ENCODE data around the gene OLFML2A.

OLFML2A gene

DNA sequence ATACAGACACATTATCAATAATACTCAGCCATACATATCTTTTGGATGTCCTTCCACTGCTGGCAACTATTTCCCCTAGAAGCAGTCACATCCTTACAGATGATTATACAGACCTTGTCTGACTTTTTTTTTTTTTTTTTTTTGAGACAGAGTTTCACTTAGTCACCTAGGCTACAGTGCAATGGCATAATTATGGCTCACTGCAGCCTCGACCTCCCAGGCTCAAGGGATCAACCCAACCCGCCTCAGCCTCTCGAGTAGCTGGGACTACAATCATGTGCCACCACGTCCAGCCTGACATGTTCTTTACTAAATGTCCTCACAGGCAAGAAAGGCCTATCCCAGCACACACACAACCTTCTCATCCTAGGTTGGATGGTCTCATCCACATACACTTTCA lies 29.9 kb upstream of the OLFML2A start:
- Histone ChIP-seq H3K27ac (replicated peaks) (no peak overlapping the region), H3K4me3 (replicated peaks; ENCODE audit: insufficient read depth, low read length) (no peak overlapping the region), H3K27me3 (ENCODE audit: insufficient read depth, poor library complexity, severe bottlenecking) (no peaks in the 10 kb centered on the region)
- DNase-seq (ENCODE audit: low read depth in 1 of 2, low spot score in 1 of 2) = no peak
- TF ChIP-seq GABPA (IDR thresholded peaks at IDR 0.05; ENCODE audit: low read depth) = no peak
- TF ChIP-seq, protein P1, sequence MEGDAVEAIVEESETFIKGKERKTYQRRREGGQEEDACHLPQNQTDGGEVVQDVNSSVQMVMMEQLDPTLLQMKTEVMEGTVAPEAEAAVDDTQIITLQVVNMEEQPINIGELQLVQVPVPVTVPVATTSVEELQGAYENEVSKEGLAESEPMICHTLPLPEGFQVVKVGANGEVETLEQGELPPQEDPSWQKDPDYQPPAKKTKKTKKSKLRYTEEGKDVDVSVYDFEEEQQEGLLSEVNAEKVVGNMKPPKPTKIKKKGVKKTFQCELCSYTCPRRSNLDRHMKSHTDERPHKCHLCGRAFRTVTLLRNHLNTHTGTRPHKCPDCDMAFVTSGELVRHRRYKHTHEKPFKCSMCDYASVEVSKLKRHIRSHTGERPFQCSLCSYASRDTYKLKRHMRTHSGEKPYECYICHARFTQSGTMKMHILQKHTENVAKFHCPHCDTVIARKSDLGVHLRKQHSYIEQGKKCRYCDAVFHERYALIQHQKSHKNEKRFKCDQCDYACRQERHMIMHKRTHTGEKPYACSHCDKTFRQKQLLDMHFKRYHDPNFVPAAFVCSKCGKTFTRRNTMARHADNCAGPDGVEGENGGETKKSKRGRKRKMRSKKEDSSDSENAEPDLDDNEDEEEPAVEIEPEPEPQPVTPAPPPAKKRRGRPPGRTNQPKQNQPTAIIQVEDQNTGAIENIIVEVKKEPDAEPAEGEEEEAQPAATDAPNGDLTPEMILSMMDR (IDR thresholded peaks at IDR 0.05; ENCODE audit: insufficient read depth, low read length) = no peak
- TF ChIP-seq POLR2AphosphoS5 (IDR thresholded peaks at IDR 0.05; ENCODE audit: low read depth) = no peak
- no peak for TF ChIP-seq SPI1 (IDR thresholded peaks at IDR 0.05; ENCODE audit: borderline replicate concordance, low read depth)
- TF ChIP-seq REST (IDR thresholded peaks at IDR 0.05; ENCODE audit: insufficient replicate concordance, low read depth) = no peak

DNA sequence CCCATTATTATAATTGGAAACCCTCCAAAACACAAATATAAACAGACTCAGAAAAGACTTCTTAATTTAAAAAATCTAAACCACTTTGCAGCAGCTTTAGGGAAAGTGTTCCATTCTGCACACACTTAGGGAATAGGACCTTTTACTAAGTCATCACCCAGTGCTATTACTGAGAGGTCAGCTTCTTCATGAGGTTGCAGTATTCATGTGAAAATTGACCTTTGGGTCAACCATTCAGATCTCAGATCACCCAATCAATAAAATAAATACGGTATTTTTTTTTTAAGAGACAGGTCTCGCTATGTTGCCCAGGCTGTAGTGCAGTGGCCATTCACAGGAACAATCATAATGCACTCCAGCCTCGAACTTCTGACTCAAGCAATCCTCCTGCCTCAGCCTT lies 27.6 kb upstream of the OLFML2A start:
- no peak overlapping the region for H3K4me3 ChIP-seq (replicated peaks; ENCODE audit: insufficient read depth, low read length)
- no peak for DNase-seq (ENCODE audit: low read depth in 1 of 2, low spot score in 1 of 2)
- TF ChIP-seq, protein P1 (IDR thresholded peaks at IDR 0.05; ENCODE audit: insufficient read depth, low read length) = no peak
- TF ChIP-seq REST (IDR thresholded peaks at IDR 0.05; ENCODE audit: insufficient replicate concordance, low read depth) = no peak
- TF ChIP-seq SPI1 (IDR thresholded peaks at IDR 0.05; ENCODE audit: borderline replicate concordance, low read depth) = no peak
- H3K27me3 ChIP-seq (ENCODE audit: insufficient read depth, poor library complexity, severe bottlenecking) = no peaks in the 10 kb centered on the region
- no peak overlapping the region for H3K27ac ChIP-seq (replicated peaks)

DNA sequence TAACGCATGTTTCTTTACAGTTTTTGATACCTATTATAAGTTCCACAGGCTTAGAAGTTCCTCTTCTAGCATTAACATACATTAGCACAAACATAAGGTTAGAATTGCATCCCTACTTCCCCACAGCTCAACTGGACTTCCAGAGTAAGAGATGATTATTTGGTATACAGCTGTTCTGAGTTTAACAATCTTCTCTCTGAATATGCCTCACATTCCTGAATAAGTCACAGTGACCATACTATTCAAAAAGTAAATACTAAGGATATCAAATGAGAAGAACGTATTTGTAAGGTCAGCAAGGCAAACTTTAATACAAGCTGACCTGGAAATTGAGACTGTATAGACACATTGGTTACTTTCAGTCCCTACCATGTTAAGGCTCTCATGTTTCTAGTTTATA lies 27.2 kb upstream of the OLFML2A start:
- Histone ChIP-seq H3K27me3 (ENCODE audit: insufficient read depth, poor library complexity, severe bottlenecking) (no peaks in the 10 kb centered on the region), H3K4me3 (replicated peaks; ENCODE audit: insufficient read depth, low read length) (no peak overlapping the region), H3K27ac (replicated peaks) (no peak overlapping the region)
- TF ChIP-seq, protein P1 (IDR thresholded peaks at IDR 0.05; ENCODE audit: insufficient read depth, low read length) = no peak
- TF ChIP-seq REST (IDR thresholded peaks at IDR 0.05; ENCODE audit: insufficient replicate concordance, low read depth) = no peak
- TF ChIP-seq GABPA (IDR thresholded peaks at IDR 0.05; ENCODE audit: low read depth) = no peak
- TF ChIP-seq SPI1 (IDR thresholded peaks at IDR 0.05; ENCODE audit: borderline replicate concordance, low read depth) = 0 out of 2 replicates have a peak, but pooled peaks have one; percentile 15
- no peak for DNase-seq (ENCODE audit: low read depth in 1 of 2, low spot score in 1 of 2)

All from HL-60 (cell line).